ENCODE results near the gene ZNF564. TPM values are rescaled to one million over a fixed set of nuclear protein-coding genes. Genes with fewer than 3 reads are reported as not detected.

ZNF564 gene
- total and polyA plus RNA-seq, 2 of the 13 experiments (the other 11 are each of a cell fraction or from before 2014, with no cell fraction given), result 2.3 to 11.1 TPM

DNA sequence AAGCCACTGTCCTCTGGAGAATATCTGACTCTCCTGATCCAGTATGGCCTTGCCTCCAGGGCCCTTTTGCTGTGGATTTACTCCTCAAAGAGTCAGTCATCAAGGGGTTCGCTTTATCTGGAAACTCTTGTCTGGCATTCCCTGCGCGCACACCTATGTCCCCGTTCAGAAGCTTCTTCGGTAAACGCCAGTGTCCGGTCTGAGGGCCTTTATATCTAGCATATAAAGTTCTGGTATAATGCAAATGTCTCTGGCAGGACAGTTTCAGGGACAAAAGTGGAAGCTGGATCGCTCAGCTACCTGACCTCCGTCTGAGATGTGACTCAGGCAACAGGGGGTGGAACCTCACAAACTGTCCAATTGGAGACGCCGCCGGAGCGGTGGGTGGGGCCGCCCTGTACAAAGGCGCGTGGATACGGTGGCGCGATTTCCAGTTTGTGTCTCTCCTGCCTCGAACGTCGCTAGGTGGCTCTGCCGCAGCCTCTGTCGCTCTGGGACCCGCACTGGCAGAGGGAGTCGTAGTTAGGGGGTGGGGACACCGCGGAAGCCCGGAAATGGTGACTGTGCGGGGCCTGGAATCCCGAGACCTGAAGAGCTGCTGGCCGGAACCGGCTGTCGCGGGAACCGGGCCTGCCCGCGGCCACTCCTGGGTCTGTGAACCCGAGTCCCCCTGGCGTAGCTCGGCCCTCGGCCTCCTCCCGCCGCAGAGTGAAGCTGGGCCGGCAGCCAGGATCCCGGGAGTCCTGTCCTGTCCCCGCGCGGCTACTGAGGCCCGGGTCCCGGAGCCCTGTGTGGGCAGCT is 56.1 kb downstream of the ZNF564 start (continued):
- TF ChIP-seq, protein P1, sequence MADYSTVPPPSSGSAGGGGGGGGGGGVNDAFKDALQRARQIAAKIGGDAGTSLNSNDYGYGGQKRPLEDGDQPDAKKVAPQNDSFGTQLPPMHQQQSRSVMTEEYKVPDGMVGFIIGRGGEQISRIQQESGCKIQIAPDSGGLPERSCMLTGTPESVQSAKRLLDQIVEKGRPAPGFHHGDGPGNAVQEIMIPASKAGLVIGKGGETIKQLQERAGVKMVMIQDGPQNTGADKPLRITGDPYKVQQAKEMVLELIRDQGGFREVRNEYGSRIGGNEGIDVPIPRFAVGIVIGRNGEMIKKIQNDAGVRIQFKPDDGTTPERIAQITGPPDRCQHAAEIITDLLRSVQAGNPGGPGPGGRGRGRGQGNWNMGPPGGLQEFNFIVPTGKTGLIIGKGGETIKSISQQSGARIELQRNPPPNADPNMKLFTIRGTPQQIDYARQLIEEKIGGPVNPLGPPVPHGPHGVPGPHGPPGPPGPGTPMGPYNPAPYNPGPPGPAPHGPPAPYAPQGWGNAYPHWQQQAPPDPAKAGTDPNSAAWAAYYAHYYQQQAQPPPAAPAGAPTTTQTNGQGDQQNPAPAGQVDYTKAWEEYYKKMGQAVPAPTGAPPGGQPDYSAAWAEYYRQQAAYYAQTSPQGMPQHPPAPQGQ (CRISPR knock-in tag; IDR thresholded peaks at IDR 0.05; ENCODE audit: borderline replicate concordance), result no peak; the same call in 1 of the 2 replicates
- TF ChIP-seq ZNF326 (CRISPR knock-in tag; IDR thresholded peaks at IDR 0.05; ENCODE audit: borderline replicate concordance) (no peak), NFYB (CRISPR knock-in tag; IDR thresholded peaks at IDR 0.05) (peak; percentile 80), ZNF749 (CRISPR knock-in tag; IDR thresholded peaks at IDR 0.05; ENCODE audit: borderline replicate concordance) (peak; percentile 65; the same call in 1 of the 2 replicates), ZNF263 (CRISPR knock-in tag; IDR thresholded peaks at IDR 0.05) (peak; percentile 33; the same call in 1 of the 2 replicates), CENPT (CRISPR knock-in tag; IDR thresholded peaks at IDR 0.05; ENCODE audit: low read depth) (no peak), PHF8 (CRISPR knock-in tag; IDR thresholded peaks at IDR 0.05) (peak; percentile 86), ARNT2 (CRISPR knock-in tag; IDR thresholded peaks at IDR 0.05; ENCODE audit: low read depth) (peak; percentile 96)
- TF ChIP-seq, protein P2, sequence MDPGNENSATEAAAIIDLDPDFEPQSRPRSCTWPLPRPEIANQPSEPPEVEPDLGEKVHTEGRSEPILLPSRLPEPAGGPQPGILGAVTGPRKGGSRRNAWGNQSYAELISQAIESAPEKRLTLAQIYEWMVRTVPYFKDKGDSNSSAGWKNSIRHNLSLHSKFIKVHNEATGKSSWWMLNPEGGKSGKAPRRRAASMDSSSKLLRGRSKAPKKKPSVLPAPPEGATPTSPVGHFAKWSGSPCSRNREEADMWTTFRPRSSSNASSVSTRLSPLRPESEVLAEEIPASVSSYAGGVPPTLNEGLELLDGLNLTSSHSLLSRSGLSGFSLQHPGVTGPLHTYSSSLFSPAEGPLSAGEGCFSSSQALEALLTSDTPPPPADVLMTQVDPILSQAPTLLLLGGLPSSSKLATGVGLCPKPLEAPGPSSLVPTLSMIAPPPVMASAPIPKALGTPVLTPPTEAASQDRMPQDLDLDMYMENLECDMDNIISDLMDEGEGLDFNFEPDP (CRISPR knock-in tag; conservative IDR thresholded peaks at IDR 0.05), result no peak
- TF ChIP-seq, protein P3, sequence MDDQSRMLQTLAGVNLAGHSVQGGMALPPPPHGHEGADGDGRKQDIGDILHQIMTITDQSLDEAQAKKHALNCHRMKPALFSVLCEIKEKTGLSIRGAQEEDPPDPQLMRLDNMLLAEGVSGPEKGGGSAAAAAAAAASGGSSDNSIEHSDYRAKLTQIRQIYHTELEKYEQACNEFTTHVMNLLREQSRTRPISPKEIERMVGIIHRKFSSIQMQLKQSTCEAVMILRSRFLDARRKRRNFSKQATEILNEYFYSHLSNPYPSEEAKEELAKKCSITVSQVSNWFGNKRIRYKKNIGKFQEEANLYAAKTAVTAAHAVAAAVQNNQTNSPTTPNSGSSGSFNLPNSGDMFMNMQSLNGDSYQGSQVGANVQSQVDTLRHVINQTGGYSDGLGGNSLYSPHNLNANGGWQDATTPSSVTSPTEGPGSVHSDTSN (CRISPR knock-in tag; IDR thresholded peaks at IDR 0.05; ENCODE audit: borderline replicate concordance), result no peak
- TF ChIP-seq, protein P4, sequence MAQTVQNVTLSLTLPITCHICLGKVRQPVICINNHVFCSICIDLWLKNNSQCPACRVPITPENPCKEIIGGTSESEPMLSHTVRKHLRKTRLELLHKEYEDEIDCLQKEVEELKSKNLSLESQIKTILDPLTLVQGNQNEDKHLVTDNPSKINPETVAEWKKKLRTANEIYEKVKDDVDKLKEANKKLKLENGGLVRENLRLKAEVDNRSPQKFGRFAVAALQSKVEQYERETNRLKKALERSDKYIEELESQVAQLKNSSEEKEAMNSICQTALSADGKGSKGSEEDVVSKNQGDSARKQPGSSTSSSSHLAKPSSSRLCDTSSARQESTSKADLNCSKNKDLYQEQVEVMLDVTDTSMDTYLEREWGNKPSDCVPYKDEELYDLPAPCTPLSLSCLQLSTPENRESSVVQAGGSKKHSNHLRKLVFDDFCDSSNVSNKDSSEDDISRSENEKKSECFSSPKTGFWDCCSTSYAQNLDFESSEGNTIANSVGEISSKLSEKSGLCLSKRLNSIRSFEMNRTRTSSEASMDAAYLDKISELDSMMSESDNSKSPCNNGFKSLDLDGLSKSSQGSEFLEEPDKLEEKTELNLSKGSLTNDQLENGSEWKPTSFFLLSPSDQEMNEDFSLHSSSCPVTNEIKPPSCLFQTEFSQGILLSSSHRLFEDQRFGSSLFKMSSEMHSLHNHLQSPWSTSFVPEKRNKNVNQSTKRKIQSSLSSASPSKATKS (CRISPR knock-in tag; IDR thresholded peaks at IDR 0.05), result no peak
- TF ChIP-seq, protein P5, sequence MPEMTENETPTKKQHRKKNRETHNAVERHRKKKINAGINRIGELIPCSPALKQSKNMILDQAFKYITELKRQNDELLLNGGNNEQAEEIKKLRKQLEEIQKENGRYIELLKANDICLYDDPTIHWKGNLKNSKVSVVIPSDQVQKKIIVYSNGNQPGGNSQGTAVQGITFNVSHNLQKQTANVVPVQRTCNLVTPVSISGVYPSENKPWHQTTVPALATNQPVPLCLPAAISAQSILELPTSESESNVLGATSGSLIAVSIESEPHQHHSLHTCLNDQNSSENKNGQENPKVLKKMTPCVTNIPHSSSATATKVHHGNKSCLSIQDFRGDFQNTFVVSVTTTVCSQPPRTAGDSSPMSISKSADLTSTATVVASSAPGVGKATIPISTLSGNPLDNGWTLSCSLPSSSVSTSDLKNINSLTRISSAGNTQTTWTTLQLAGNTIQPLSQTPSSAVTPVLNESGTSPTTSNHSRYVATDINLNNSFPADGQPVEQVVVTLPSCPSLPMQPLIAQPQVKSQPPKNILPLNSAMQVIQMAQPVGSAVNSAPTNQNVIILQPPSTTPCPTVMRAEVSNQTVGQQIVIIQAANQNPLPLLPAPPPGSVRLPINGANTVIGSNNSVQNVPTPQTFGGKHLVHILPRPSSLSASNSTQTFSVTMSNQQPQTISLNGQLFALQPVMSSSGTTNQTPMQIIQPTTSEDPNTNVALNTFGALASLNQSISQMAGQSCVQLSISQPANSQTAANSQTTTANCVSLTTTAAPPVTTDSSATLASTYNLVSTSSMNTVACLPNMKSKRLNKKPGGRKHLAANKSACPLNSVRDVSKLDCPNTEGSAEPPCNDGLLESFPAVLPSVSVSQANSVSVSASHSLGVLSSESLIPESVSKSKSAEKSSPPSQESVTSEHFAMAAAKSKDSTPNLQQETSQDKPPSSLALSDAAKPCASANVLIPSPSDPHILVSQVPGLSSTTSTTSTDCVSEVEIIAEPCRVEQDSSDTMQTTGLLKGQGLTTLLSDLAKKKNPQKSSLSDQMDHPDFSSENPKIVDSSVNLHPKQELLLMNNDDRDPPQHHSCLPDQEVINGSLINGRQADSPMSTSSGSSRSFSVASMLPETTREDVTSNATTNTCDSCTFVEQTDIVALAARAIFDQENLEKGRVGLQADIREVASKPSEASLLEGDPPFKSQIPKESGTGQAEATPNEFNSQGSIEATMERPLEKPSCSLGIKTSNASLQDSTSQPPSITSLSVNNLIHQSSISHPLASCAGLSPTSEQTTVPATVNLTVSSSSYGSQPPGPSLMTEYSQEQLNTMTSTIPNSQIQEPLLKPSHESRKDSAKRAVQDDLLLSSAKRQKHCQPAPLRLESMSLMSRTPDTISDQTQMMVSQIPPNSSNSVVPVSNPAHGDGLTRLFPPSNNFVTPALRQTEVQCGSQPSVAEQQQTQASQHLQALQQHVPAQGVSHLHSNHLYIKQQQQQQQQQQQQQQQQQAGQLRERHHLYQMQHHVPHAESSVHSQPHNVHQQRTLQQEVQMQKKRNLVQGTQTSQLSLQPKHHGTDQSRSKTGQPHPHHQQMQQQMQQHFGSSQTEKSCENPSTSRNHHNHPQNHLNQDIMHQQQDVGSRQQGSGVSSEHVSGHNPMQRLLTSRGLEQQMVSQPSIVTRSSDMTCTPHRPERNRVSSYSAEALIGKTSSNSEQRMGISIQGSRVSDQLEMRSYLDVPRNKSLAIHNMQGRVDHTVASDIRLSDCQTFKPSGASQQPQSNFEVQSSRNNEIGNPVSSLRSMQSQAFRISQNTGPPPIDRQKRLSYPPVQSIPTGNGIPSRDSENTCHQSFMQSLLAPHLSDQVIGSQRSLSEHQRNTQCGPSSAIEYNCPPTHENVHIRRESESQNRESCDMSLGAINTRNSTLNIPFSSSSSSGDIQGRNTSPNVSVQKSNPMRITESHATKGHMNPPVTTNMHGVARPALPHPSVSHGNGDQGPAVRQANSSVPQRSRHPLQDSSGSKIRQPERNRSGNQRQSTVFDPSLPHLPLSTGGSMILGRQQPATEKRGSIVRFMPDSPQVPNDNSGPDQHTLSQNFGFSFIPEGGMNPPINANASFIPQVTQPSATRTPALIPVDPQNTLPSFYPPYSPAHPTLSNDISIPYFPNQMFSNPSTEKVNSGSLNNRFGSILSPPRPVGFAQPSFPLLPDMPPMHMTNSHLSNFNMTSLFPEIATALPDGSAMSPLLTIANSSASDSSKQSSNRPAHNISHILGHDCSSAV (CRISPR knock-in tag; IDR thresholded peaks at IDR 0.05; ENCODE audit: borderline replicate concordance), result no peak
